Measurements from ENCODE around the gene SYCE3.

GRCh38 chr22:50587407-50587806 lies 24.7 kb upstream of the SYCE3 start:
- TF ChIP-seq POLR2A (IDR thresholded peaks at IDR 0.05): no peak
- TF ChIP-seq CTCF (IDR thresholded peaks at IDR 0.05): no peak
